Mesodermal cell (in vitro differentiated cells): ENCODE measurements around the gene ANTXR2.
A peak's percentile ranks its signal among the peaks of the same experiment; 100 is the strongest.
"Not testable (repeated sequence)": the region's sequence is repeated elsewhere in the genome, so short reads cannot be mapped to it uniquely, and the experiment has no call there.

Experiments
- H3K27ac ChIP-seq: 2 replicates; pipeline ENCODE4 v1.7.0; 2013; ENCODE audit warnings: mild to moderate bottlenecking, low read depth, low read length, moderate library complexity; ENCODE audit not compliant: severe bottlenecking
- H3K36me3 ChIP-seq: 2 replicates; pipeline ENCODE4 v1.7.1; 2013; ENCODE audit warnings: mild to moderate bottlenecking, low read length, moderate library complexity; ENCODE audit not compliant: control insufficient read depth, insufficient read depth
- H3K4me1 ChIP-seq: one replicate; pipeline ENCODE4 v1.7.1; 2013; ENCODE audit warnings: mild to moderate bottlenecking, low read length; ENCODE audit not compliant: insufficient read depth, control insufficient read depth, poor library complexity, severe bottlenecking
- H3K4me3 ChIP-seq: 2 replicates; pipeline ENCODE4 v1.7.0; 2013; ENCODE audit warnings: low read length, control low read depth, mild to moderate bottlenecking; ENCODE audit not compliant: insufficient read depth, poor library complexity, severe bottlenecking; ENCODE audit errors: extremely low read depth
- H3K9me3 ChIP-seq: 2 replicates; pipeline ENCODE4 v1.7.1; 2013; ENCODE audit warnings: mild to moderate bottlenecking, low read length, moderate library complexity; ENCODE audit not compliant: control insufficient read depth
- WGBS, 2 experiments: methylation state at CpG; one replicate each; pipeline ENCODE4 v1.1.5; 2013; ENCODE audit warnings: missing lambda C conversion rate in 2 of 2; ENCODE audit not compliant: insufficient coverage in 2 of 2; 5-methylcytosine and 5-hydroxymethylcytosine counted together

The ANTXR2 gene

GRCh38 chr4:80008351-80008750 lies 64.7 kb downstream of the ANTXR2 start:
- 100% methylated on average over 1 of the region's 3 CpGs for WGBS, 2 experiments
- no peak overlapping the region for H3K4me3 ChIP-seq
- peaks cover 15% of the 10 kb centered on the region for H3K9me3 ChIP-seq
- H3K36me3 ChIP-seq = peaks cover 74% of the 10 kb centered on the region
- H3K27ac ChIP-seq = peak overlapping the region; percentile 72
- H3K4me1 ChIP-seq = peaks cover 33% of the 10 kb centered on the region

GRCh38 chr4:80007745-80008149 lies 65.3 kb downstream of the ANTXR2 start:
- peaks cover 17% of the 10 kb centered on the region for H3K9me3 ChIP-seq
- 88 to 100% methylated on average over 1 of the region's 3 CpGs for WGBS, 2 experiments

GRCh38 chr4:80006935-80007744 lies 65.9 kb downstream of the ANTXR2 start:
- peaks cover 62% of the 10 kb centered on the region for H3K36me3 ChIP-seq
- H3K9me3 ChIP-seq = peaks cover 18% of the 10 kb centered on the region
- H3K4me1 ChIP-seq = peaks cover 33% of the 10 kb centered on the region
- H3K27ac ChIP-seq = peak overlapping the region; percentile 72
- 70 to 94% methylated on average over 1 to 3 of the region's 5 CpGs for WGBS, 2 experiments
- no peak overlapping the region for H3K4me3 ChIP-seq

More at GRCh38 chr4:80007745-80008149, 65.3 kb downstream of the ANTXR2 start:
- H3K4me1 ChIP-seq = peaks cover 33% of the 10 kb centered on the region
- H3K27ac ChIP-seq = peak overlapping the region; percentile 72
- peaks cover 68% of the 10 kb centered on the region for H3K36me3 ChIP-seq
- no peak overlapping the region for H3K4me3 ChIP-seq

- Histone ChIP-seq H3K27ac (no peak overlapping the region), H3K9me3 (peaks cover 18% of the 10 kb centered on the region), H3K36me3 (peaks cover 62% of the 10 kb centered on the region), H3K4me1 (peaks cover 33% of the 10 kb centered on the region), H3K4me3 (no peak overlapping the region)
- 87 to 100% methylated on average over 1 to 3 of the region's 3 CpGs for WGBS, 2 experiments
Observed at GRCh38 chr4:80005863-80006262, 67.2 kb downstream of the ANTXR2 start.

- H3K36me3 ChIP-seq = peaks cover 52% of the 10 kb centered on the region
- peaks cover 31% of the 10 kb centered on the region for H3K4me1 ChIP-seq
- H3K9me3 ChIP-seq = peaks cover 18% of the 10 kb centered on the region
- H3K27ac ChIP-seq = no peak overlapping the region
- no peak overlapping the region for H3K4me3 ChIP-seq
Observed at GRCh38 chr4:80004319-80004718, 68.7 kb downstream of the ANTXR2 start.

GRCh38 chr4:80002559-80002958 lies 70.5 kb downstream of the ANTXR2 start:
- peaks cover 18% of the 10 kb centered on the region for H3K9me3 ChIP-seq
- H3K36me3 ChIP-seq = peaks cover 40% of the 10 kb centered on the region
- not testable (repeated sequence) for H3K4me3 ChIP-seq, H3K27ac ChIP-seq
- peaks cover 24% of the 10 kb centered on the region for H3K4me1 ChIP-seq
- no CpG with 5 or more reads among the region's 1 CpG for WGBS, 2 experiments

- H3K9me3 ChIP-seq, H3K27ac ChIP-seq, H3K4me3 ChIP-seq: not testable (repeated sequence)
- 83% methylated on average over 1 of the region's 3 CpGs; no CpG with 5 or more reads in 1 of the 2 experiments for WGBS, 2 experiments
- H3K36me3 ChIP-seq = peaks cover 19% of the 10 kb centered on the region
- H3K4me1 ChIP-seq = peaks cover 10% of the 10 kb centered on the region
Observed at GRCh38 chr4:79999048-79999447, 74.0 kb downstream of the ANTXR2 start.

GRCh38 chr4:79998201-79998600 lies 74.8 kb downstream of the ANTXR2 start:
- peak overlapping the region; percentile 29 for H3K27ac ChIP-seq
- WGBS, 2 experiments = no CpG with 5 or more reads among the region's 1 CpG
- H3K4me1 ChIP-seq = peaks cover 10% of the 10 kb centered on the region
- H3K9me3 ChIP-seq = peaks cover 3% of the 10 kb centered on the region
- H3K36me3 ChIP-seq = peaks cover 18% of the 10 kb centered on the region
- H3K4me3 ChIP-seq = no peak overlapping the region

GRCh38 chr4:79996851-79997250 lies 76.2 kb downstream of the ANTXR2 start:
- H3K27ac ChIP-seq = no peak overlapping the region
- no peaks in the 10 kb centered on the region for H3K9me3 ChIP-seq
- WGBS, 2 experiments = 100% methylated on average over 2 of the region's 2 CpGs; no CpG with 5 or more reads in 1 of the 2 experiments
- no peak overlapping the region for H3K4me3 ChIP-seq
- peaks cover 18% of the 10 kb centered on the region for H3K36me3 ChIP-seq
- H3K4me1 ChIP-seq = peaks cover 10% of the 10 kb centered on the region

GRCh38 chr4:79993476-79993875 lies 79.6 kb downstream of the ANTXR2 start:
- Histone ChIP-seq H3K9me3 (peaks cover 5% of the 10 kb centered on the region), H3K27ac (no peak overlapping the region)
- WGBS, 2 experiments = 83% methylated on average over 1 of the region's 2 CpGs; no CpG with 5 or more reads in 1 of the 2 experiments

GRCh38 chr4:79991601-79992000 lies 81.4 kb downstream of the ANTXR2 start:
- Histone ChIP-seq H3K4me3 (no peak overlapping the region), H3K9me3 (peaks cover 5% of the 10 kb centered on the region), H3K36me3 (peaks cover 19% of the 10 kb centered on the region), H3K27ac (no peak overlapping the region), H3K4me1 (no peaks in the 10 kb centered on the region)
- WGBS, 2 experiments = 87 to 92% methylated on average over 2 to 3 of the region's 3 CpGs

More at GRCh38 chr4:79993476-79993875, 79.6 kb downstream of the ANTXR2 start:
- Histone ChIP-seq H3K36me3 (peaks cover 19% of the 10 kb centered on the region), H3K4me1 (peaks cover 10% of the 10 kb centered on the region), H3K4me3 (no peak overlapping the region)
